ENCODE results near the gene ARMC7. TPM values are rescaled to one million over a fixed set of nuclear protein-coding genes. Genes with fewer than 3 reads are reported as not detected.

The ARMC7 gene
- total and polyA plus RNA-seq, 2 of the 13 experiments (the other 11 are each of a cell fraction or from before 2014, with no cell fraction given): 3.9 to 4.2 TPM

GRCh38 chr17:75087558-75088453 lies 22.0 kb upstream of the ARMC7 start, which contains the start of gene SLC16A5:
Gene SLC16A5 (plus strand): TSS chr17:75087954. CDS start chr17:75093637, 5,683 bp downstream.
- BruUV-seq (replicated peaks): no TSS peak
- H3K27me3 ChIP-seq (ENCODE audit: control insufficient read depth in 1 of 2, insufficient read depth in 2 of 2, low read length in 2 of 2): 0 out of 5 replicates have a peak, but pooled peaks cover 0 to 11% of the 10 kb centered on the region in 2 experiments
- peak within 1 kb of the TSS; percentile 75 for H3K9ac ChIP-seq (ENCODE audit: insufficient read depth, low read depth, low read length)
- 34% methylated on average over 48 of the region's 69 CpGs for WGBS (ENCODE audit: low lambda C conversion rate)
- H3K36me3 ChIP-seq (replicated peaks in 1 of 2; ENCODE audit: control insufficient read depth in 1 of 2, insufficient read depth in 2 of 2, low read length in 2 of 2): no peaks in the 10 kb centered on the region
- peak within 1 kb of the TSS; percentile 90 for H3K4me2 ChIP-seq (ENCODE audit: low read depth, low read length)
- no peaks in the 10 kb centered on the region; the same call in 1 of the 2 replicates for H4K20me1 ChIP-seq (ENCODE audit: insufficient read depth, low read length)
- POLR2A ChIA-PET: interaction anchor here (0.6 to 3.8 kb wide), 19 partner anchors 8 to 221 kb away, joined by 3 to 20 read pairs (median 7); partner anchors contain the start of genes ARMC7, MRPL58, NT5C and SLC25A19
- ATAC-seq: peak; percentile 63
- H3K79me2 ChIP-seq (ENCODE audit: insufficient read depth, low read length): no peaks in the 10 kb centered on the region
- H3K9me3 ChIP-seq (ENCODE audit: low read length): no peaks in the 10 kb centered on the region
- peak within 1 kb of the TSS; percentile 57 to 76 (median 68) for H3K4me3 ChIP-seq (replicated peaks in 1 of 3; ENCODE audit: insufficient read depth in 1 of 3, low read depth in 2 of 3, low read length in 3 of 3)
- H3K4me1 ChIP-seq (ENCODE audit: insufficient read depth, low read length): peaks cover 97% of the 10 kb centered on the region
- in situ Hi-C loops (cut with HindIII; ENCODE audit: extremely low pct_ligation_motif_present, low pct_unique_long_range_greater_than_20kb): no loop called here
- H3K27ac ChIP-seq (ENCODE audit: extremely low read length, insufficient read depth, low read length): peak within 1 kb of the TSS; percentile 63
- peak; percentile 91 for DNase-seq (ENCODE audit: low spot score)
- no peak within 1 kb of the TSS for H2AFZ ChIP-seq (ENCODE audit: low read length)
- intact Hi-C loops (cut with micrococcal nuclease; ENCODE audit: unreplicated experiment): loop anchor here (2.0 to 5.0 kb wide), 2 partner anchors 41 to 53 kb away; partner anchors contain the start of genes ATP5PD and KCTD2
- peak; percentile 66 for FAIRE-seq
- CTCF ChIA-PET (ENCODE audit: low intra/inter-chr PET ratio, low total read pairs): interaction anchor here (2.2 kb wide), 1 partner anchor 18 kb away, joined by 7 read pairs; no protein-coding TSS in a partner anchor
- no peak for TF ChIP-seq ZNF772 (CRISPR knock-in tag; IDR thresholded peaks at IDR 0.05)
- no peak for TF ChIP-seq PRDM10 (CRISPR knock-in tag; IDR thresholded peaks at IDR 0.05; ENCODE audit: low read depth)
- TF ChIP-seq ZNF350 (CRISPR knock-in tag; IDR thresholded peaks at IDR 0.05; ENCODE audit: borderline replicate concordance, low read depth): no peak
- TF ChIP-seq KDM1A (CRISPR knock-in tag; IDR thresholded peaks at IDR 0.05): peak; percentile 10; the same call in 1 of the 2 replicates
- no peak; the same call in 1 of the 2 replicates for TF ChIP-seq KDM5B (CRISPR knock-in tag; IDR thresholded peaks at IDR 0.05; ENCODE audit: borderline replicate concordance)
- no peak for TF ChIP-seq ZNF33A (CRISPR knock-in tag; IDR thresholded peaks at IDR 0.05; ENCODE audit: borderline replicate concordance)
- peak; percentile 51; the same call in 1 of the 2 replicates for TF ChIP-seq KAT8 (CRISPR knock-in tag; IDR thresholded peaks at IDR 0.05)
- TF ChIP-seq MLX (CRISPR knock-in tag; IDR thresholded peaks at IDR 0.05): peak; percentile 15; the same call in 1 of the 2 replicates
- no peak for TF ChIP-seq KDM6A (CRISPR knock-in tag; IDR thresholded peaks at IDR 0.05; ENCODE audit: low read depth)
- TF ChIP-seq ZMAT3 (CRISPR knock-in tag; conservative IDR thresholded peaks at IDR 0.05): peak; percentile 37; the same call in 1 of the 2 replicates
- no peak for TF ChIP-seq ZBTB14 (CRISPR knock-in tag; IDR thresholded peaks at IDR 0.05)
- TF ChIP-seq HOXA7 (CRISPR knock-in tag; IDR thresholded peaks at IDR 0.05): no peak
- no peak for TF ChIP-seq ZBTB7B (CRISPR knock-in tag; IDR thresholded peaks at IDR 0.05)
- TF ChIP-seq ZNF597 (CRISPR knock-in tag; IDR thresholded peaks at IDR 0.05): no peak
- peak; percentile 67; the same call in 1 of the 2 replicates for TF ChIP-seq ZNF589 (CRISPR knock-in tag; conservative IDR thresholded peaks at IDR 0.05)
